K562 (cell line): ENCODE results near the gene COQ9. TPM values are rescaled to one million over a fixed set of nuclear protein-coding genes. Genes with fewer than 3 reads are reported as not detected.

ENCODE experiments used
- ATAC-seq: fragments of 200-7000 bp; cut with Tn5 transposase; 3 replicates; pipeline ENCODE4 v1.9.1; 2020; ENCODE audit warnings: moderate library complexity
- BruUV-seq: library from RNA; stranded (reverse); fragments of 400-500 nt; replicated peaks from 2 replicates; lab custom pipeline; 2021; lab: Mats Ljungman, UMichigan
- CTCF ChIA-PET: fragments of 300-600 bp; formaldehyde crosslinking; extraction: SDS; loops from one replicate; lab custom pipeline; 2021; ENCODE audit warnings: low intra/inter-chr PET ratio; lab: Yijun Ruan, JAX
- POLR2A ChIA-PET: fragments of 300-600, 350-650 bp; sonication (Branson Sonifier 250); formaldehyde crosslinking; extraction: SDS; loops from one replicate; lab custom pipeline; 2021; ENCODE audit warnings: antibody characterized with exemption, inconsistent platforms; lab: Yijun Ruan, JAX
- DNase-seq, 4 experiments: peaks; one replicate each; pipeline versions ENCODE4 v3.0.0 to v3.0.0-alpha.2; 2011 to 2018; ENCODE audit warnings: low spot score in 3 of 4, mixed read lengths in 3 of 4; ENCODE audit errors: extremely low read depth in 1 of 4
- FAIRE-seq: peaks from 2 replicates; lab custom pipeline; 2011; peaks lifted over from hg19 to GRCh38; lab: Jason Lieb, UNC
- H2AFZ ChIP-seq: 2 replicates; pipeline ENCODE4 v1.6.0; 2011; ENCODE audit warnings: low read depth, low read length, control low read depth, inconsistent platforms
- H3K27ac ChIP-seq: fragments of 200-600 bp; 3 replicates; pipeline ENCODE4 v1.8.0; 2011; ENCODE audit warnings: low read depth, mild to moderate bottlenecking, control low read depth, inconsistent platforms, low read length, moderate library complexity, mixed read lengths; ENCODE audit errors: extremely low read depth
- H3K27me3 ChIP-seq, 2 experiments: fragments of 300-600 bp in 1 of 2; 2 replicates in 1 of 2; 3 replicates in 1 of 2; pipeline versions ENCODE4 v1.6.0 to v1.8.0; 2011; ENCODE audit warnings: inconsistent platforms in 2 of 2, low read length in 2 of 2, mild to moderate bottlenecking in 1 of 2, mixed read lengths in 1 of 2, moderate library complexity in 1 of 2; ENCODE audit not compliant: control insufficient read depth in 2 of 2, insufficient read depth in 2 of 2
- H3K36me3 ChIP-seq: fragments of 300-600 bp; 3 replicates; pipeline ENCODE4 v1.8.0; 2011; ENCODE audit warnings: mild to moderate bottlenecking, low read length, inconsistent platforms; ENCODE audit not compliant: control insufficient read depth, insufficient read depth
- H3K4me1 ChIP-seq, 2 experiments: fragments of 200-600 bp in 1 of 2; replicated peaks in 1 of 2; 2 replicates in 1 of 2; 3 replicates in 1 of 2; pipeline versions ENCODE4 v1.5.1 to v1.8.0; 2011; ENCODE audit warnings: inconsistent platforms in 2 of 2, low read length in 2 of 2, mild to moderate bottlenecking in 1 of 2, mixed read lengths in 1 of 2, moderate library complexity in 1 of 2; ENCODE audit not compliant: control insufficient read depth in 2 of 2, insufficient read depth in 2 of 2
- H3K4me2 ChIP-seq: 2 replicates; pipeline ENCODE4 v1.6.1; 2011; ENCODE audit warnings: low read length, control low read depth, inconsistent platforms, mixed read lengths; ENCODE audit not compliant: insufficient read depth
- H3K4me3 ChIP-seq: fragments of 200-600 bp; sonication (generic), shearing (Covaris generic); 2 replicates; pipeline ENCODE4 v1.5.1; 2016; ENCODE audit warnings: control low read depth, inconsistent platforms
- H3K79me2 ChIP-seq: fragments of 200-600 bp; 3 replicates; pipeline ENCODE4 v1.8.0; 2011; ENCODE audit warnings: low read length, inconsistent platforms; ENCODE audit not compliant: control insufficient read depth, insufficient read depth
- H3K9ac ChIP-seq, 2 experiments: 2 replicates each; pipeline versions ENCODE4 v1.6.0 to v1.6.1; 2011; ENCODE audit warnings: low read depth in 2 of 2, low read length in 2 of 2, control low read depth in 1 of 2, inconsistent platforms in 1 of 2, mild to moderate bottlenecking in 1 of 2, mixed read lengths in 1 of 2; ENCODE audit not compliant: insufficient read depth in 1 of 2
- H3K9me1 ChIP-seq: one replicate; pipeline ENCODE4 v1.6.0; 2011; ENCODE audit warnings: inconsistent platforms, mild to moderate bottlenecking, low read length, moderate library complexity; ENCODE audit not compliant: control insufficient read depth, insufficient read depth
- H3K9me3 ChIP-seq: replicated peaks from 2 replicates; pipeline ENCODE4 v1.5.1; 2011; ENCODE audit warnings: low read depth, low read length, inconsistent platforms; ENCODE audit not compliant: control insufficient read depth, insufficient read depth
- H4K20me1 ChIP-seq: replicated peaks from 2 replicates; pipeline ENCODE4 v1.6.1; 2011; ENCODE audit warnings: low read length, inconsistent platforms, mixed read lengths; ENCODE audit not compliant: control insufficient read depth, insufficient read depth
- BCOR ChIP-seq: fragments of 450-650 bp; IDR thresholded peaks from 2 replicates; pipeline ENCODE4 v1.6.1; 2016
- WGBS: fragments of 100-300 bp; shearing (Covaris generic); methylation state at CpG from one replicate; pipeline ENCODE4 v1.1.6; 2016; ENCODE audit warnings: low coverage, mixed read lengths; ENCODE audit not compliant: insufficient coverage; ENCODE audit errors: missing lambda C conversion rate; 5-methylcytosine and 5-hydroxymethylcytosine counted together
- in situ Hi-C: fragments of 300-500 bp; cut with MboI; formaldehyde crosslinking; loops from 4 replicates; pipeline ENCODE4 v1.15.0; 2018; ENCODE audit warnings: inconsistent platforms, mixed read lengths
- intact Hi-C: fragments of 100-400 bp; cut with micrococcal nuclease; formaldehyde crosslinking; loops from 2 replicates; pipeline ENCODE4 v1.14.2; 2022
- polyA plus RNA-seq, 8 experiments: library from polyadenylated mRNA; depleted of rRNA in 4 of 8; stranded (reverse) in 5 of 8; unstranded in 3 of 8; fragments of >200 nt; fragmentation: Nextera tagmentation in 2 of 8; fragmentation: Illumina TruSeq in 1 of 8; extraction: Ambion mirVana in 2 of 8; extraction: Trizol in 1 of 8; gene quantifications; 2 replicates each; pipeline versions ENCODE4 v1.2.1 to v1.2.3, GENCODE V29; 2011 to 2014; ENCODE audit warnings: inconsistent platforms in 1 of 8, missing spikeins in 1 of 8
- total RNA-seq, 7 experiments: library from RNA; depleted of rRNA in 6 of 7; stranded (reverse); fragments of >200 nt in 6 of 7; fragmentation: Illumina TruSeq in 2 of 7; extraction: Trizol in 2 of 7; gene quantifications; 2 replicates each; pipeline versions ENCODE4 v1.2.1 to v1.2.3, GENCODE V29; 2011 to 2021; ENCODE audit warnings: low replicate concordance in 1 of 7
- TF ChIP-seq, protein P1 (sequence below): sonication (generic); formaldehyde crosslinking; IDR thresholded peaks from 2 replicates; pipeline ENCODE4 v1.8.1; 2023; ENCODE audit warnings: mild to moderate bottlenecking, missing genetic modification reagents
- TF ChIP-seq, protein P2 (sequence below): fragments of 250-450 bp; sonication (Bioruptor Pico); IDR thresholded peaks from 2 replicates; pipeline ENCODE4 v1.9.0; 2021; ENCODE audit warnings: mild to moderate bottlenecking
- TF ChIP-seq, protein P3 (sequence below): fragments of 450-650 bp; IDR thresholded peaks from 2 replicates; pipeline ENCODE4 v1.6.1; 2016; ENCODE audit warnings: mild to moderate bottlenecking, moderate library complexity

COQ9 gene
- total and polyA plus RNA-seq, 9 of the 15 experiments (the other 6 are each of a cell fraction or from before 2014, with no cell fraction given): 35.0 to 139 (median 71.4) TPM

DNA sequence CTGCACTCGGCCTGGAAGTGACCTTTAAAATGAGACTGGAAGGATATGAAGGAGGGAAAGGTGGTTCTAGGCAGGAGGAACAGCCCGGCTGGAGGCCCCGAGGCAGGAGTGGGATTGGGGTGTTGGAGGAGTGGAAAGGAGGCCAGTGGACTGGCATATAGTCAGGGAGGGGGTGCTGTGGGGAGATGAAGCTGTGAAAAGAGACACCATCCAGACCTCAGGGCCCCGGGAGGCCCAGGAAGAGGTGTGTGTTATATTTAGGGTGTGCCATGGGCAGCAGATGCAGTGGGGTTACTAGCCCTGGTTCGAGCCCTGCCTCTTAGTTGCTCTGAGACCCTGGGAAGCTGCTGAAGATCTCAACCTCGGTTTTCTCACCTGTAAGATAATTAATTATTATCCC is 57.9 kb downstream of the COQ9 start (continued):
- TF ChIP-seq, protein P1, sequence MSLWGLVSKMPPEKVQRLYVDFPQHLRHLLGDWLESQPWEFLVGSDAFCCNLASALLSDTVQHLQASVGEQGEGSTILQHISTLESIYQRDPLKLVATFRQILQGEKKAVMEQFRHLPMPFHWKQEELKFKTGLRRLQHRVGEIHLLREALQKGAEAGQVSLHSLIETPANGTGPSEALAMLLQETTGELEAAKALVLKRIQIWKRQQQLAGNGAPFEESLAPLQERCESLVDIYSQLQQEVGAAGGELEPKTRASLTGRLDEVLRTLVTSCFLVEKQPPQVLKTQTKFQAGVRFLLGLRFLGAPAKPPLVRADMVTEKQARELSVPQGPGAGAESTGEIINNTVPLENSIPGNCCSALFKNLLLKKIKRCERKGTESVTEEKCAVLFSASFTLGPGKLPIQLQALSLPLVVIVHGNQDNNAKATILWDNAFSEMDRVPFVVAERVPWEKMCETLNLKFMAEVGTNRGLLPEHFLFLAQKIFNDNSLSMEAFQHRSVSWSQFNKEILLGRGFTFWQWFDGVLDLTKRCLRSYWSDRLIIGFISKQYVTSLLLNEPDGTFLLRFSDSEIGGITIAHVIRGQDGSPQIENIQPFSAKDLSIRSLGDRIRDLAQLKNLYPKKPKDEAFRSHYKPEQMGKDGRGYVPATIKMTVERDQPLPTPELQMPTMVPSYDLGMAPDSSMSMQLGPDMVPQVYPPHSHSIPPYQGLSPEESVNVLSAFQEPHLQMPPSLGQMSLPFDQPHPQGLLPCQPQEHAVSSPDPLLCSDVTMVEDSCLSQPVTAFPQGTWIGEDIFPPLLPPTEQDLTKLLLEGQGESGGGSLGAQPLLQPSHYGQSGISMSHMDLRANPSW: no peak

DNA sequence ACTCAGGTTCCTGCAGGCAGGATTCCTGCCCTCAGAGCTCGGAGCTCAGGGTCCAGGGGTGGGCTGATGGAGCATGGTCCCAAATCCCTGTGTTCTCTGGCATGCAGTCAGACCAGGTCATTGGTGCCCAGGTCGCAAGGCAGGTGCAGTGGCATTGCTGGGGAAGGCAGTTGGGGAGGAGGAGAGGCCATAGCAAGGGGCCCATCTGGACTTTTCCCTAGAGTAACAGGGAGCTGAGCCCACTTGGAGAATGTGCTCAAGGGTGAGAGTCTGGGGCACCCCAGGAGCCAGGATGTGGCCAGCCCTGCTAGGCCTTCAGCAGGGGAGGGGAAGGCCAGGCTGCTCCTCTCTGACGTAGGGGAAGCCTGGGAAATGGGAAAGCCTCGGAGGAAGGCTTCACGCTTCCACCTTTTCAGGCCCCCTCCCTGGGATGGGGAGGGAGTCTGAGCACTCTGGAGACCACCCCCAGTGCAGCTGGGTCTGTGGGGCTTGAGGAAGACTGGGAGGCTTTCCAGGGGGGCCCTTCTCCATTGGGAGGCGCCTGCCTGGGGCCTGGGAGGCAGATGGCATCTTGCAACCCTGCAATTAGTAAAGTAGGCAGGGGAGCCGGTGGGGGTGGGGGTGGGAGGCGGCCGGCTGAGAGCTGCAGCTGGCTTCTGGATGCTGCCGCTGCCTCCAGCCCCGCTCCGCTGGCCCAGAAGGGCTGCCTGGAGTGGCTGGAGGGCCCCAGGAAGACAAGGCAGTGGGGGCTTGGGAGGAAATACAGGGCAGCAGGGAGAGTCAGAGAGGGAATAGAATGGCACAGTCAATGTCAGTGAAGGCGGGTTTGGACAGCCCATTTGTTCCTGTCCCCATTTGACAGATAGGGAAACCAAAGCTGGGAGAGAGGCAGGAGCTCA is 60.1 kb downstream of the COQ9 start:
- Histone ChIP-seq H3K9me1 (no peaks in the 10 kb centered on the region), H3K36me3 (no peaks in the 10 kb centered on the region), H3K4me1 (peaks cover 0 to 5% of the 10 kb centered on the region in 2 experiments; a peak in 2 of 5 replicates), H3K27ac (no peak overlapping the region), H3K9me3 (no peaks in the 10 kb centered on the region), H3K4me3 (no peak overlapping the region), H3K79me2 (no peaks in the 10 kb centered on the region), H3K27me3 (peaks cover 0 to 31% of the 10 kb centered on the region in 2 experiments; a peak in 3 of 5 replicates), H4K20me1 (0 out of 2 replicates have a peak, but pooled peaks cover 3% of the 10 kb centered on the region), H3K4me2 (no peak overlapping the region), H2AFZ (no peak overlapping the region), H3K9ac (peak overlapping the region in 1 of 2 experiments; percentile 69; a peak in 1 of 4 replicates)
- FAIRE-seq (no peak), ATAC-seq (no peak), DNase-seq (no peak)
- in situ Hi-C loops (no loop called here), intact Hi-C loops (no loop called here)
- BruUV-seq: no TSS peak
- POLR2A ChIA-PET: interaction anchor here (0.6 to 0.9 kb wide), 4 partner anchors 9 to 23 kb away, joined by 3 to 4 read pairs (median 4); no protein-coding TSS in a partner anchor
- CTCF ChIA-PET: no interaction called here
- WGBS: 6% methylated on average over 9 of the region's 13 CpGs
- TF ChIP-seq, protein P2, sequence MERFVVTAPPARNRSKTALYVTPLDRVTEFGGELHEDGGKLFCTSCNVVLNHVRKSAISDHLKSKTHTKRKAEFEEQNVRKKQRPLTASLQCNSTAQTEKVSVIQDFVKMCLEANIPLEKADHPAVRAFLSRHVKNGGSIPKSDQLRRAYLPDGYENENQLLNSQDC: no peak
- no peak for TF ChIP-seq BCOR
- TF ChIP-seq, protein P3, sequence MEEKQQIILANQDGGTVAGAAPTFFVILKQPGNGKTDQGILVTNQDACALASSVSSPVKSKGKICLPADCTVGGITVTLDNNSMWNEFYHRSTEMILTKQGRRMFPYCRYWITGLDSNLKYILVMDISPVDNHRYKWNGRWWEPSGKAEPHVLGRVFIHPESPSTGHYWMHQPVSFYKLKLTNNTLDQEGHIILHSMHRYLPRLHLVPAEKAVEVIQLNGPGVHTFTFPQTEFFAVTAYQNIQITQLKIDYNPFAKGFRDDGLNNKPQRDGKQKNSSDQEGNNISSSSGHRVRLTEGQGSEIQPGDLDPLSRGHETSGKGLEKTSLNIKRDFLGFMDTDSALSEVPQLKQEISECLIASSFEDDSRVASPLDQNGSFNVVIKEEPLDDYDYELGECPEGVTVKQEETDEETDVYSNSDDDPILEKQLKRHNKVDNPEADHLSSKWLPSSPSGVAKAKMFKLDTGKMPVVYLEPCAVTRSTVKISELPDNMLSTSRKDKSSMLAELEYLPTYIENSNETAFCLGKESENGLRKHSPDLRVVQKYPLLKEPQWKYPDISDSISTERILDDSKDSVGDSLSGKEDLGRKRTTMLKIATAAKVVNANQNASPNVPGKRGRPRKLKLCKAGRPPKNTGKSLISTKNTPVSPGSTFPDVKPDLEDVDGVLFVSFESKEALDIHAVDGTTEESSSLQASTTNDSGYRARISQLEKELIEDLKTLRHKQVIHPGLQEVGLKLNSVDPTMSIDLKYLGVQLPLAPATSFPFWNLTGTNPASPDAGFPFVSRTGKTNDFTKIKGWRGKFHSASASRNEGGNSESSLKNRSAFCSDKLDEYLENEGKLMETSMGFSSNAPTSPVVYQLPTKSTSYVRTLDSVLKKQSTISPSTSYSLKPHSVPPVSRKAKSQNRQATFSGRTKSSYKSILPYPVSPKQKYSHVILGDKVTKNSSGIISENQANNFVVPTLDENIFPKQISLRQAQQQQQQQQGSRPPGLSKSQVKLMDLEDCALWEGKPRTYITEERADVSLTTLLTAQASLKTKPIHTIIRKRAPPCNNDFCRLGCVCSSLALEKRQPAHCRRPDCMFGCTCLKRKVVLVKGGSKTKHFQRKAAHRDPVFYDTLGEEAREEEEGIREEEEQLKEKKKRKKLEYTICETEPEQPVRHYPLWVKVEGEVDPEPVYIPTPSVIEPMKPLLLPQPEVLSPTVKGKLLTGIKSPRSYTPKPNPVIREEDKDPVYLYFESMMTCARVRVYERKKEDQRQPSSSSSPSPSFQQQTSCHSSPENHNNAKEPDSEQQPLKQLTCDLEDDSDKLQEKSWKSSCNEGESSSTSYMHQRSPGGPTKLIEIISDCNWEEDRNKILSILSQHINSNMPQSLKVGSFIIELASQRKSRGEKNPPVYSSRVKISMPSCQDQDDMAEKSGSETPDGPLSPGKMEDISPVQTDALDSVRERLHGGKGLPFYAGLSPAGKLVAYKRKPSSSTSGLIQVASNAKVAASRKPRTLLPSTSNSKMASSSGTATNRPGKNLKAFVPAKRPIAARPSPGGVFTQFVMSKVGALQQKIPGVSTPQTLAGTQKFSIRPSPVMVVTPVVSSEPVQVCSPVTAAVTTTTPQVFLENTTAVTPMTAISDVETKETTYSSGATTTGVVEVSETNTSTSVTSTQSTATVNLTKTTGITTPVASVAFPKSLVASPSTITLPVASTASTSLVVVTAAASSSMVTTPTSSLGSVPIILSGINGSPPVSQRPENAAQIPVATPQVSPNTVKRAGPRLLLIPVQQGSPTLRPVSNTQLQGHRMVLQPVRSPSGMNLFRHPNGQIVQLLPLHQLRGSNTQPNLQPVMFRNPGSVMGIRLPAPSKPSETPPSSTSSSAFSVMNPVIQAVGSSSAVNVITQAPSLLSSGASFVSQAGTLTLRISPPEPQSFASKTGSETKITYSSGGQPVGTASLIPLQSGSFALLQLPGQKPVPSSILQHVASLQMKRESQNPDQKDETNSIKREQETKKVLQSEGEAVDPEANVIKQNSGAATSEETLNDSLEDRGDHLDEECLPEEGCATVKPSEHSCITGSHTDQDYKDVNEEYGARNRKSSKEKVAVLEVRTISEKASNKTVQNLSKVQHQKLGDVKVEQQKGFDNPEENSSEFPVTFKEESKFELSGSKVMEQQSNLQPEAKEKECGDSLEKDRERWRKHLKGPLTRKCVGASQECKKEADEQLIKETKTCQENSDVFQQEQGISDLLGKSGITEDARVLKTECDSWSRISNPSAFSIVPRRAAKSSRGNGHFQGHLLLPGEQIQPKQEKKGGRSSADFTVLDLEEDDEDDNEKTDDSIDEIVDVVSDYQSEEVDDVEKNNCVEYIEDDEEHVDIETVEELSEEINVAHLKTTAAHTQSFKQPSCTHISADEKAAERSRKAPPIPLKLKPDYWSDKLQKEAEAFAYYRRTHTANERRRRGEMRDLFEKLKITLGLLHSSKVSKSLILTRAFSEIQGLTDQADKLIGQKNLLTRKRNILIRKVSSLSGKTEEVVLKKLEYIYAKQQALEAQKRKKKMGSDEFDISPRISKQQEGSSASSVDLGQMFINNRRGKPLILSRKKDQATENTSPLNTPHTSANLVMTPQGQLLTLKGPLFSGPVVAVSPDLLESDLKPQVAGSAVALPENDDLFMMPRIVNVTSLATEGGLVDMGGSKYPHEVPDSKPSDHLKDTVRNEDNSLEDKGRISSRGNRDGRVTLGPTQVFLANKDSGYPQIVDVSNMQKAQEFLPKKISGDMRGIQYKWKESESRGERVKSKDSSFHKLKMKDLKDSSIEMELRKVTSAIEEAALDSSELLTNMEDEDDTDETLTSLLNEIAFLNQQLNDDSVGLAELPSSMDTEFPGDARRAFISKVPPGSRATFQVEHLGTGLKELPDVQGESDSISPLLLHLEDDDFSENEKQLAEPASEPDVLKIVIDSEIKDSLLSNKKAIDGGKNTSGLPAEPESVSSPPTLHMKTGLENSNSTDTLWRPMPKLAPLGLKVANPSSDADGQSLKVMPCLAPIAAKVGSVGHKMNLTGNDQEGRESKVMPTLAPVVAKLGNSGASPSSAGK: no peak
